ENCODE data around the gene HERPUD2.

HERPUD2 gene, protein sequence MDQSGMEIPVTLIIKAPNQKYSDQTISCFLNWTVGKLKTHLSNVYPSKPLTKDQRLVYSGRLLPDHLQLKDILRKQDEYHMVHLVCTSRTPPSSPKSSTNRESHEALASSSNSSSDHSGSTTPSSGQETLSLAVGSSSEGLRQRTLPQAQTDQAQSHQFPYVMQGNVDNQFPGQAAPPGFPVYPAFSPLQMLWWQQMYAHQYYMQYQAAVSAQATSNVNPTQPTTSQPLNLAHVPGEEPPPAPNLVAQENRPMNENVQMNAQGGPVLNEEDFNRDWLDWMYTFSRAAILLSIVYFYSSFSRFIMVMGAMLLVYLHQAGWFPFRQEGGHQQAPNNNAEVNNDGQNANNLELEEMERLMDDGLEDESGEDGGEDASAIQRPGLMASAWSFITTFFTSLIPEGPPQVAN

DNA sequence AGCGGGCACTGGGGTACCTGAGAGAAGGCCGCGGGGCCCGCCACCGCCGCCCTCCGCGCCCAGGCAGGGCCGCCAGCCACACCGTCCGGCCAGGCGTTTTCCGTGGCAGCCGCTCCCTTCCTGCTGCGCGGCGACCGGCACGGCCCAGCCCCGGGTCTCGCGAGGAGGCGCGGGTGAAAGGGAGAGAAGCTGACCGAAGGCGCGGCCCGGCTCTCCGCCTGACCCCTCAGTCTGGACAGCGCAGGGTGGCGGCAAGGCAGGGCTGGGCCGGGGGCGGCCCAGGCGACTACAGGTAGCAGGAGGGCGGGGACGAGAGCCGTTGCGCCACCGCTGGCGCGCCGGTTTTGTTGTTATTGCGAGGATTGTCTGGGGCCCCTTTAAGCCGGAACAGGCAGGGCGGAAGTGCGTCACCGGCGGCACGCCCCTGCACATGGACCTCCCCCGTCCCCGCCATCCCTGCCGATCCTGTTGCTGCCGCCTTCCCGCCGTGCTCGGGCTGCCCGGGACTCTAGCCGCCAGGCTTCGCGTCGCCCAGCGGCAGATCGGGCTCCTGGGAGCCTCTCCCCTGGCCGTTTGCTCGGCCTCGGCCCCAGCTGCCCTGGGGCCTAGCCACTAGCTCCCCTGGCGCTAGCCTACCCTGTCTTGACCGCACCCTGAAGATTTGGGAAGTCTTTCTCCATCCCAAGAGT is at the start of gene HERPUD2:
Gene HERPUD2, minus strand, starts transcription at position 352 of the 689 bp plus-strand sequence. CDS start 805 bp downstream, outside the sequence.
- peak; percentile 91 to 93 for DNase-seq

GRCh38 chr7:35738889-35739288 is 44.0 kb upstream of the HERPUD2 start:
- DNase-seq = no peak

GRCh38 chr7:35736725-35737124 is 41.8 kb upstream of the HERPUD2 start:
- DNase-seq = no peak

- no peak for DNase-seq
Measured at GRCh38 chr7:35735396-35735795, 40.5 kb upstream of the HERPUD2 start.

DNA sequence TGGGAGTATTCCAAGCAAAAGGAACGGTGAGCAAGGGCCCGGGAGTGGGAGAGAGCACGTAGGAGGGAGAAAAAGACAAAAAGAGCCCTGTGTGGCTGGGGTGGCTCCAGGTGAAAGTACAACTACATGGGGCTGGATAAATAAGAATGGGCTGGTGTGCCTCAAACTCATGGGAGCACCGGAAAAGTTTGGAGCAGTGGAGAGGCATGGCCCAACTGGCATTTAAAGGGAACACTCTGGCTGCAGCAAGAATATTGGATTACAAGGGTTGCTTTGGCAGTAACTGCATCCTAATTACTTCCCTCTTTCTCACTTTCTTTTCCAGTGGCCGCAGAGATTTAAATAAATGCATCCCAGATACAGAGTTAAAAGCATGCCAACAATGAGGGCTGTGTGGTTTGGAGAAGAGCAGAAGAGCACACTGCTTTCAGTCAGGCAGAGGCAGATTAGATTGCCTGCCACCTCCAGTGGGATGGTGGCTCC is 39.1 kb upstream of the HERPUD2 start:
- DNase-seq = no peak

DNA sequence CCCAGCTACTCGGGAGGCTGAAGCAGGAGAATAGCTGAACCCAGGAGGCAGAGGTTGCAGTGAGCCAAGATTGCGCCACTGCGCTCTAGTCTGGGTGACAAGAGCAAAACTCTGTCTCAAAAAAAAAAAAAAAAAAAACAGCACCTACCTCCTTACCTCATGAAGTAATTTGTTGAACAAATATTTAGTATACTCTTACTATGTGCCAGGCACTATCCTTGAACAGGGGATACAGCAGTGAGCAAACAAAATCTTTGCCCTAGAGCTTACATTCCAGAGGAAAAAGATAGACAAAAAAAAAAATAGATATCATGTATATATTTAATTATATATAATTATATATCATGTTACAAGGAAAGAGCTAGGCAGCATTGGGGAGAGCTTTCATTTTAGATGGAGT is 36.4 kb upstream of the HERPUD2 start:
- no peak for DNase-seq

DNA sequence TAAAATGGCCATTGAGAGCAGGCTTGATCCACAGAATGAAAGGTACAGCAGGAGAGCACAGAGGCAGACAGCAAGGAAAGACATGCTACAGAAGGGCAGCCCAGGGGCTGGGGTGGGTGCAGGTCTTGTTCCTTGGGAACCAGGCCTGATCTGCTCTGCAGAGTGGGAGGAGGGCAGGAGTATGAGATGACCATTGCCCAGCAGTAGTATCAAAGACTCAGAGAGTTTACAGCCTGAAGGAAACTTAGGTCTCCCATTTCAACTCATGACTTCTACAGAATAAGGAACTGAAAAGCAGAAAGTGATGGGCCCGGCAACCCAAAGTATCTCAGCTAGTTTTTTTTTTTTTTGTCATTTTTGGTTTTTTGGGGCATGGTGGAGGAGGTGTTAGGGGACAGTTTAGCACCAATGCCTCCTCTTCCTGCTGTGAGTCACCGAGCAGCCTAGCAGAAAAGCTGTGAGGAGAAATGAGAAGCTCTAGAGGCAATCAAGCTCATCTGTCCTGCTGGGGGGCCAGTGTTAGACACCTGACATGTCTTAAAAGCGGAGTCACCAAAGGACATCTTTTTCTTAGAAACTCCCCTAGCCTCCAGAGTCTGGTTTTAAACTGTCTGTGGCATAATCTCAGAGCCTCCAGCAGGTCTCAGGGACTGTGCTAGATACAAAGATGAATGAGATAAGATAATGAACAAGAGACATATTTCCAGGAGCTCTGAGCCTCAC is 34.3 kb upstream of the HERPUD2 start:
- DNase-seq = peak; percentile 20 to 29

DNA sequence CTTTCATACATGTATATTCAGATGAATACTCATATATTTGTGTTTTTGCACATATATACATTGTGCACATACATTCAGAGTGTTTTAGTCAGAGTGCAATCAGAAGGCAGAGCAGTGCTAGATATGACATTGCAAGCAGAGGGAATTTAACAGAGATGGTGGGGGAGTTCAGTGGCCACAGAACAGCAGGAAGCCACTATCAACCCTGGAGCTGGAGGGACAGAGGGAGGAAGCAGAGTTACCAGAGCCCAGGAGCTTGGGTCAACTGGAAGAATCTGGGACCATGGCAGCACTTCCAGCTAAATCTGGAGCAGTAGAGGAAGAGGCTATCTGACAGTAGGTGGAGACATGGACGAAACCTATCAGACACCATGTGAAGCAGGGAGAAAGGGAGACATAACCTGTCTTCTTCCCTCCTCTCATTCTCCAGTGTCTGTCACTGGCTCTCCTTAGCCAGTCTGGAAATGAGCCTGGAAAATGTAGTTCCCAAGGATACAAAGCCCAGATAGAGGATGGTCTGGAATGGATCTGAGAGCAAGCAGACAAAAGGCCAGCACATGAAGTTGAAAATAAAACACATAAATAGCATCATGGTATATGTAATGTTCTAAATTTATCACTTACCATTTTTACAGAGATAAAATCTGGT is 33.6 kb upstream of the HERPUD2 start:
- DNase-seq = no peak

GRCh38 chr7:35727571-35727970 is 32.6 kb upstream of the HERPUD2 start:
- DNase-seq = peak in 1 of 2 experiments; percentile 32

DNA sequence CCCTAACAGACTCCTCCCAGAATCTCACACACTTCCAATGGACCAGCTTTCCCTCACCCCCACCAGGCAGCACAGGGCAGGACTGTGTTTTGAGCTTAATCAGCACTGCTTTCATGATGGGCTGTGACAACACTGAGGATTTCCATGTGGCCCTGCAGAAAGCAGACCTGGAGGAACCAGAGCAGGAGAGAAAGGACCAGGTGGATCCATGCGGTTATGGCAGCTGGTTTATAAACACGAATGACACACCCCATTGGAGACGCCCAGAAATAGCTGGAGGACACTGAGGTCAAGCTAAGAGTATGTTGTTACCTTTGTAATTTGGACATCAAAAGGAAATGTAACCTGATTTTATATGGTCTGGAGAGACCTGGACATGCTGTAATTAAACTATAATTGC is 31.7 kb upstream of the HERPUD2 start:
- DNase-seq = no peak

GRCh38 chr7:35725280-35725680 is 30.3 kb upstream of the HERPUD2 start:
- peak; percentile 34 to 46 for DNase-seq

- DNase-seq = no peak
Measured at GRCh38 chr7:35723011-35723410, 28.1 kb upstream of the HERPUD2 start.

- peak; percentile 26 to 44 for DNase-seq
Measured at GRCh38 chr7:35722054-35722849, 27.3 kb upstream of the HERPUD2 start.

GRCh38 chr7:35721288-35721687 is 26.4 kb upstream of the HERPUD2 start:
- DNase-seq = no peak

DNA sequence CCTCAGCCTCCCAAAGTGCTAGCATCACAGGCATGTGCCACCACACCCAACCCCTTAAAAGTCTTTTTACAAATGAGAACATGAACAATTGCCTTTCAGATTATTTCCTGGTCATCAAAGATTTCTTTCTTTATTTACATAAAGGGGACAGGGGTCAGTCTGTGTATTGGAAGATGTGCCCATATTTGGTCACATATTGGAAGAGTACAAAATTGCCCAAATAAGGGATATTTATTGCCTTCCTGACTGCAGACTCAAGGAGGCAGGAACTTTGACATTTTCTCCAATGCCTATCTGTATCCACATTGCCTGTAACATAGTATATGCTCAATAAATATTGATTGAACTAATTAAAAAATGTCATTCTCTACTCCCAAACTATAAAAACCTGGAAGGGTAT is 25.9 kb upstream of the HERPUD2 start:
- DNase-seq = no peak

DNA sequence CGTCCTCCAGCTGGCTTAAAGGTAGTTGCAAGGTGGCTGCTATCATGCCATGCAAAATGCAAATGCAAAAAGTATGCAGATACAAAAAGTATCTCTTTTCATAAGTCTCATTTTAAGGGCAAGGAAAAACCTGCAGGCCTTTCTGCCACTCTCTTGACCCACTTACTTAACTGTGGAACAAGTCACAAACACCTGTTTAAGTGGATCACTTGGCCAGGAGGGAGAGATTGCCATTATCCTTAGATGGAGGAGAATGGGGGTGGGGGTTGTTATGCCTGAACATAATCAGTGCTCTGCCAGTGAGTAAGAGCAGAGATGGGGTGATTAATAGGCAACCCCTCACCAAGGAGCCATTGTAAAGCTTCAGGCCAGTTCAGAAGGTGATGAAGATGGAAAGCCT is 25.1 kb upstream of the HERPUD2 start:
- DNase-seq = no peak

DNA sequence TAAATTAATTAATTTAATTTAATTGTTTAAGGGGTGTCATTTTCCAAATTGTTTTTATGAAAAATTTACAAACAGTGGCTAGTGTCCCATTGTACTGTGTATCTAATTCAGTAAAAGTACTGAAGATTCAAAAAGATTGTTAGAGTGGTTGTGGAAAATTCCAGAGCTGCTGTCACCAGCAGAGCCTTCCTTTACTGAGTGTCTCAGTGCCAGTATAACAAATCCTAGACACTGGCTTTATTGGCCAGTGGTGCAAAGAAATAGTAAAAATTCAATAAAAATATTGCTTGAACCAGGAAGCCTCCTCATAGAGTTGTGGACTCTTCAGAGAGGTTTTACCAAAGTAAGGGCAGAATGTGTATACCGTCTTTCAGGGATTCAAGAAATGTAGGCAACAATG is 23.1 kb upstream of the HERPUD2 start:
- no peak for DNase-seq

GRCh38 chr7:35717516-35717915 is 22.6 kb upstream of the HERPUD2 start:
- no peak for DNase-seq

DNA sequence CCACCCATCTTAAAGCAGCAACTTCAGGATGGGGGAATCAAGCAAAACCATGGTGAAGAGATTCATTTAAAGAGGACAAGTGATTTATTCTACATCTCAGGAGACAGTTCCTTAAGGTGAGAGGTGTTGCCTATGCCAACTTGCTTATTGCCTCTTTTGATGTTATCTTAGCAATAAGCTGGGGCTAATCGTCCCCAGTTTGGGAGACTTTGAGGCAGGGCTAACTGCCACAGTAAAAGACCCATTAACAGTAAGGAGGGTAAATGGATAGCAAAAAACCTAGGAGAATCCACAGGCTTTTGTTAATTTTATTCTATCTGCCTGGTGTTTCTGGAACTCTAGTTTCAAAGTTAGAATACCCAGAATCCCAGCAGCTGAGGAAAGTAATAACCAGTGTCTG is 22.1 kb upstream of the HERPUD2 start:
- DNase-seq = no peak

DNA sequence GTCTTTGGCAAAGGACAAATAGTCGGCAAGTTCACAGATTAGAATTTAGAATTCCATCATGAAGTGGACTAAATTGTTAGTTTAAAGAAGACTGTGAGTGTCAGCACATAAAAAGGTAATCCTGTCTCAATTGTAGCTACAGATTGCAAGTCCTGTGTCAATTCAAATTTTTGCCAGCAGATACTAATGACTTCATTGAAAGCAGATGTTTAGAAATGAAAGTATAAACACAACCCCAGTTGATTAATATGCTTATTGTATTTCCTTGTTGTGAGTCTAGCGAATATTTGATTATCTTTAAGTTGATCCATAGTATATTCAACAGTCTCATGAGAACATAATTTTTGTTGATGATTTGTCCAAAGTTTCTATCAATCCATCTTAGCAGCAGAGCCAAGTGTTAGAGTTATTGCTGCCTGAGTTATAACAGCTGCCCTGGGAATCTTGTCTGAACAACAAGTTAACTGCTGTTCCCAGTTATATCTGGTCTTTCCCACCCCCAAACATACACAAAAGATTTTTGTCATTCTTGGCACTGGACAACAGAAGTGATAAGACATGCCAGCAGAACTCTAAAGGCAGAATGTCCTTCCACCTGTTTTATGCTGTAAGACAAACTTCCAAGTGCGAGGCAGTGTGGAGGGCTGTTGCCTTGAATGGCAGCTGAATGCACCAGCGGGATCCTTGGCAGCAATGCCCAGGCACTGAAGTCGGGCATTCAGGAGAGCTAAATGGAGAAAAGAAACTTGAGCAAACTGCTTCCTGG is 21.3 kb upstream of the HERPUD2 start:
- no peak for DNase-seq

DNA sequence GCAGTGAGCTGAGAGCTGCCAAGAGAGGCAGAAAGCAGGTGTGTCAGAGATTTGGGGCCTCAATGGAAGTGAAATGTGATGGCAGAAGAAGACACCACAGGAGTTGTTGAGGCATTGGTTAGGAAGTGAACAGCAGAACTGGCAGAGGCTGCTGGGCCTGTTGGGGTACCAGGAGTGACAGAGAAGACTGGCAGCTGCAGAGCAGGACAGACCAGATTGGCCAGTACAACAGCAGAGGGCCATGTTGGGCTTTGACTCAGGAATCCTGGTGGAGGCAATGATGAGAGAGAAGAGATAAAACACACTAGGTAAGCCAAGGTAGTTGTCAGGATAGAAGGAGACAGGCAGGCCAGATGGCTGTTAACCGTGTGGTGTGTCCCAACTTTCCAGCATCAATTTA is 19.9 kb upstream of the HERPUD2 start:
- no peak for DNase-seq

All from activated CD4-positive, alpha-beta T cell treated with anti-CD3 and anti-CD28 coated beads, Interleukin-2, amount 50 U/mL, for 48 hours (primary cell).